CD14-positive monocyte (primary cell): Measurements from ENCODE around the gene GPR15. TPM values are rescaled to one million over a fixed set of nuclear protein-coding genes. Genes with fewer than 3 reads are reported as not detected.

ENCODE experiments used
- DNase-seq, 3 donors: peaks; one replicate each; pipeline ENCODE4 v3.0.0-alpha.2; 2011 to 2022
- H2AFZ ChIP-seq: 2 replicates; pipeline ENCODE4 v1.6.0; 2012; ENCODE audit warnings: mild to moderate bottlenecking, low read depth, low read length, inconsistent platforms; ENCODE audit not compliant: insufficient read depth, poor library complexity, severe bottlenecking
- H3K27ac ChIP-seq, 2 donors: 1 replicate in 1 of 2; 2 replicates in 1 of 2; pipeline ENCODE4 v1.5.1; 2012 to 2013; ENCODE audit warnings: low read length in 2 of 2, control low read depth in 1 of 2, inconsistent platforms in 1 of 2, low read depth in 1 of 2, mild to moderate bottlenecking in 1 of 2
- H3K27me3 ChIP-seq, 2 donors: one replicate each; pipeline versions ENCODE4 v1.6.0 to v1.6.1; 2011 to 2013; ENCODE audit warnings: low read length in 2 of 2; ENCODE audit not compliant: control insufficient read depth in 2 of 2, insufficient read depth in 2 of 2
- H3K36me3 ChIP-seq, 2 donors: replicated peaks in 1 of 2; 1 replicate in 1 of 2; 2 replicates in 1 of 2; pipeline versions ENCODE4 v1.5.1 to v1.6.1; 2012 to 2013; ENCODE audit warnings: low read length in 2 of 2, control low read depth in 1 of 2, inconsistent platforms in 1 of 2, mild to moderate bottlenecking in 1 of 2; ENCODE audit not compliant: insufficient read depth in 2 of 2, control insufficient read depth in 1 of 2
- H3K4me1 ChIP-seq, 2 donors: 1 replicate in 1 of 2; 2 replicates in 1 of 2; pipeline versions ENCODE4 v1.5.1 to v1.6.1; 2012 to 2013; ENCODE audit warnings: low read length in 2 of 2, control low read depth in 1 of 2, inconsistent platforms in 1 of 2, mild to moderate bottlenecking in 1 of 2, moderate library complexity in 1 of 2; ENCODE audit not compliant: insufficient read depth in 2 of 2, control insufficient read depth in 1 of 2
- H3K4me2 ChIP-seq: replicated peaks from 2 replicates; pipeline ENCODE3; 2012; ENCODE audit warnings: low read length, moderate library complexity, mild to moderate bottlenecking; ENCODE audit not compliant: poor library complexity, severe bottlenecking; ENCODE audit errors: extremely low read depth
- H3K4me3 ChIP-seq, 3 experiments: fragments of 200-600 bp in 1 of 3; sonication (generic) in 1 of 3; replicated peaks in 1 of 3; 1 replicate in 2 of 3; 2 replicates in 1 of 3; pipeline ENCODE4 v1.5.1; 2011 to 2013; ENCODE audit warnings: low read length in 3 of 3, mild to moderate bottlenecking in 3 of 3, control low read depth in 2 of 3, low read depth in 2 of 3, inconsistent platforms in 1 of 3, moderate library complexity in 1 of 3
- H3K79me2 ChIP-seq: 2 replicates; pipeline ENCODE4 v1.6.0; 2012; ENCODE audit warnings: mild to moderate bottlenecking, control low read depth, inconsistent platforms, low read length, moderate library complexity; ENCODE audit not compliant: insufficient read depth
- H3K9ac ChIP-seq: 2 replicates; pipeline ENCODE4 v1.6.0; 2017; ENCODE audit warnings: low read length, mild to moderate bottlenecking; ENCODE audit not compliant: insufficient read depth, poor library complexity, severe bottlenecking
- H3K9me3 ChIP-seq, 2 donors: replicated peaks in 1 of 2; 1 replicate in 1 of 2; 2 replicates in 1 of 2; pipeline versions ENCODE4 v1.5.1 to v1.6.1; 2012 to 2013; ENCODE audit warnings: low read length in 2 of 2, control low read depth in 1 of 2; ENCODE audit not compliant: control insufficient read depth in 1 of 2, insufficient read depth in 1 of 2
- H4K20me1 ChIP-seq: 2 replicates; pipeline ENCODE4 v1.6.0; 2012; ENCODE audit warnings: mild to moderate bottlenecking, low read length, control low read depth, moderate library complexity; ENCODE audit not compliant: insufficient read depth
- H3K27ac Mint-ChIP-seq, 7 donors: one replicate each; pipeline ENCODE4 v1.8.0; 2020; ENCODE audit warnings: mild to moderate bottlenecking in 7 of 7, mixed read lengths in 7 of 7, moderate library complexity in 6 of 7, inconsistent platforms in 2 of 7
- H3K27me3 Mint-ChIP-seq, 3 donors: one replicate each; pipeline ENCODE4 v1.8.0; 2021 to 2022; ENCODE audit warnings: low read depth in 3 of 3, mild to moderate bottlenecking in 3 of 3, mixed read lengths in 3 of 3, moderate library complexity in 3 of 3, inconsistent platforms in 1 of 3
- H3K36me3 Mint-ChIP-seq, 2 donors: one replicate each; pipeline ENCODE4 v1.8.0; 2020; ENCODE audit warnings: mixed read lengths in 2 of 2, inconsistent platforms in 1 of 2, mild to moderate bottlenecking in 1 of 2
- H3K4me1 Mint-ChIP-seq: one replicate; pipeline ENCODE4 v1.8.0; 2020; ENCODE audit warnings: mild to moderate bottlenecking, mixed read lengths
- H3K4me3 Mint-ChIP-seq, 2 donors: one replicate each; pipeline ENCODE4 v1.8.0; 2020; ENCODE audit warnings: mild to moderate bottlenecking in 2 of 2, mixed read lengths in 2 of 2, moderate library complexity in 1 of 2
- H3K9me3 Mint-ChIP-seq, 7 donors: one replicate each; pipeline ENCODE4 v1.8.0; 2020 to 2022; ENCODE audit warnings: mixed read lengths in 7 of 7, mild to moderate bottlenecking in 6 of 7, moderate library complexity in 6 of 7, inconsistent platforms in 2 of 7
- WGBS: methylation state at CpG from one replicate; pipeline ENCODE4 v1.1.5; 2013; ENCODE audit warnings: missing lambda C conversion rate; ENCODE audit not compliant: insufficient coverage; 5-methylcytosine and 5-hydroxymethylcytosine counted together
- intact Hi-C, 2 donors: fragments of 100-400 bp; cut with micrococcal nuclease; formaldehyde crosslinking; loops; one replicate each; pipeline versions ENCODE4 v1.15.0 to v1.15.1; 2023
- polyA plus RNA-seq, 3 donors: library from polyadenylated mRNA; depleted of rRNA in 1 of 3; unstranded in 2 of 3; stranded (reverse) in 1 of 3; fragments of 300-500 nt in 2 of 3; fragments of >200 nt in 1 of 3; fragmentation: Illumina TruSeq in 2 of 3; gene quantifications; 1 replicate in 2 of 3; 2 replicates in 1 of 3; pipeline ENCODE4 v1.2.3, GENCODE V29; 2012 to 2021
- TF ChIP-seq, protein P1 (sequence below): fragments of 200-600 bp; IDR thresholded peaks from one replicate; pipeline ENCODE4 v1.8.0; 2022; ENCODE audit warnings: antibody characterized with exemption, mild to moderate bottlenecking

GPR15 gene
- polyA plus RNA-seq, 3 donors, result not detected

DNA sequence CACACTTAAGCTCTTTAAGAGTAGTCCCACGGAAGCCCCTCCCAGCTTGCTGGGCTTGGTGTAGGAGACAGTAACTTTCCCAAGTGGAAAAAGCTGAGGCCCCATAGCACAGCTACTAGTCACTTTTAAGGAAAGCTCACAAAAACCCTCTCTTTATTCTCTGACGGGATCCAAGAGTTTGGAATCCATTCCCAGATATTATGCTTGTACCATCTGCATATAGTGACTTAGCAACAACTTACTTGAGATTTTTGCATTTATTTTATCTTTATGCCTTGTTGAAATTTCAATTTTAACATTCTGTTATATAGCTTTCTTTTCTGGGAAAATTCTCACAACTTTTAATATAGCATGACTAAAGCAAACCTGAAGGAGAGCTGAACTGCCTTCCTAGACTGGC, 19.5 kb downstream of the GPR15 start:
- Mint-ChIP-seq H3K9me3 (peaks cover 0 to 4% (median 0%) of the 10 kb centered on the region in 7 donors), H3K27me3 (peaks cover 0 to 7% (median 3%) of the 10 kb centered on the region in 3 donors), H3K36me3 (no peaks in the 10 kb centered on the region), H3K4me1 (peaks cover 32% of the 10 kb centered on the region), H3K27ac (no peak overlapping the region), H3K4me3 (no peak overlapping the region)
- Histone ChIP-seq H3K27ac (no peak overlapping the region), H3K4me3 (no peak overlapping the region), H3K9me3 (no peaks in the 10 kb centered on the region), H3K4me2 (no peak overlapping the region), H3K79me2 (no peaks in the 10 kb centered on the region), H4K20me1 (no peaks in the 10 kb centered on the region), H3K36me3 (no peaks in the 10 kb centered on the region), H3K27me3 (no peaks in the 10 kb centered on the region), H3K4me1 (peaks cover 21 to 32% of the 10 kb centered on the region in 2 donors), H2AFZ (no peak overlapping the region), H3K9ac (no peak overlapping the region)
- intact Hi-C loops, result no loop called here
- TF ChIP-seq, protein P1, sequence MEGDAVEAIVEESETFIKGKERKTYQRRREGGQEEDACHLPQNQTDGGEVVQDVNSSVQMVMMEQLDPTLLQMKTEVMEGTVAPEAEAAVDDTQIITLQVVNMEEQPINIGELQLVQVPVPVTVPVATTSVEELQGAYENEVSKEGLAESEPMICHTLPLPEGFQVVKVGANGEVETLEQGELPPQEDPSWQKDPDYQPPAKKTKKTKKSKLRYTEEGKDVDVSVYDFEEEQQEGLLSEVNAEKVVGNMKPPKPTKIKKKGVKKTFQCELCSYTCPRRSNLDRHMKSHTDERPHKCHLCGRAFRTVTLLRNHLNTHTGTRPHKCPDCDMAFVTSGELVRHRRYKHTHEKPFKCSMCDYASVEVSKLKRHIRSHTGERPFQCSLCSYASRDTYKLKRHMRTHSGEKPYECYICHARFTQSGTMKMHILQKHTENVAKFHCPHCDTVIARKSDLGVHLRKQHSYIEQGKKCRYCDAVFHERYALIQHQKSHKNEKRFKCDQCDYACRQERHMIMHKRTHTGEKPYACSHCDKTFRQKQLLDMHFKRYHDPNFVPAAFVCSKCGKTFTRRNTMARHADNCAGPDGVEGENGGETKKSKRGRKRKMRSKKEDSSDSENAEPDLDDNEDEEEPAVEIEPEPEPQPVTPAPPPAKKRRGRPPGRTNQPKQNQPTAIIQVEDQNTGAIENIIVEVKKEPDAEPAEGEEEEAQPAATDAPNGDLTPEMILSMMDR, result no peak
- WGBS, result 100% methylated on average over 1 of the region's 2 CpGs
- no peak for DNase-seq

DNA sequence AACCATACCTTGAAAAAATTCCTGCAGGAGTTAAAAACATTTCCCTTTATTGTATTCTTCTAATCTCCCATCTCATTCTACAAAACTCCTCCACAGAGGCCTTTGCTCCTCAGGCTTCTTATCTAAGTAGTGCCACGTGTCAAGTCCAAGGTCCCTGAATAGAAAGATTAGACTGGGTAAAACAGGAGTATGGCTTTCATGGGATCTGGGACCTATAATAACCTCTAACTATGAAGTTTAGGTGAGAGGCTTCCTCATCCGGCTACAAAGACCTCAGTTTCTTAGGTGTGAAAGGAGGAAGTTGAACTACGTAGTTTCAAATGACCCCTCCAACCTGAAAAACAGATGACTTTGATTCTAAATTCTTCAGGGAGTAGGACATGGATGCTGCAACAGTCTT, 20.0 kb downstream of the GPR15 start:
- intact Hi-C loops, result no loop called here
- TF ChIP-seq, protein P1, result no peak
- H3K79me2 ChIP-seq, result no peaks in the 10 kb centered on the region
- H3K4me1 Mint-ChIP-seq, result peaks cover 37% of the 10 kb centered on the region
- H3K27me3 Mint-ChIP-seq, result peaks cover 0 to 5% (median 3%) of the 10 kb centered on the region in 3 donors
- H3K4me3 ChIP-seq, result no peak overlapping the region
- H3K9ac ChIP-seq, result no peak overlapping the region
- no peak overlapping the region for H3K27ac ChIP-seq
- no peak overlapping the region for H3K4me3 Mint-ChIP-seq
- H3K36me3 Mint-ChIP-seq, result no peaks in the 10 kb centered on the region
- H3K36me3 ChIP-seq, result no peaks in the 10 kb centered on the region
- H3K4me1 ChIP-seq, result peaks cover 25 to 38% of the 10 kb centered on the region in 2 donors
- no CpG with 5 or more reads among the region's 3 CpGs for WGBS
- DNase-seq, result no peak
- no peak overlapping the region for H2AFZ ChIP-seq
- no peaks in the 10 kb centered on the region for H3K27me3 ChIP-seq
- peaks cover 0 to 4% (median 0%) of the 10 kb centered on the region in 7 donors for H3K9me3 Mint-ChIP-seq
- H3K4me2 ChIP-seq, result no peak overlapping the region
- no peaks in the 10 kb centered on the region for H3K9me3 ChIP-seq
- no peak overlapping the region for H3K27ac Mint-ChIP-seq
- H4K20me1 ChIP-seq, result no peaks in the 10 kb centered on the region
